Upper lobe of right lung (tissue), 1 donor: Measurements from ENCODE around the gene SPRR1A. TPM values are rescaled to one million over a fixed set of nuclear protein-coding genes. Genes with fewer than 3 reads are reported as not detected.

ENCODE experiments used
- ATAC-seq: fragments of 200-7000 bp; cut with Tn5 transposase; one replicate; pipeline ENCODE4 v1.9.1; 2020; ENCODE audit warnings: mild to moderate bottlenecking, moderate library complexity
- DNase-seq: peaks from one replicate; pipeline ENCODE4 v3.0.0-alpha.2; 2020
- H3K27ac ChIP-seq: fragments of 200-600 bp; one replicate; pipeline ENCODE4 v1.8.0; 2022
- H3K27me3 ChIP-seq: fragments of 200-600 bp; one replicate; pipeline ENCODE4 v1.8.0; 2022; ENCODE audit warnings: mild to moderate bottlenecking
- H3K36me3 ChIP-seq: fragments of 200-600 bp; one replicate; pipeline ENCODE4 v1.8.0; 2022
- H3K4me1 ChIP-seq: fragments of 200-600 bp; one replicate; pipeline ENCODE4 v1.8.0; 2022
- H3K4me3 ChIP-seq: fragments of 200-600 bp; one replicate; pipeline ENCODE4 v1.8.0; 2022; ENCODE audit warnings: mild to moderate bottlenecking
- H3K9me3 ChIP-seq: fragments of 200-600 bp; one replicate; pipeline ENCODE4 v1.8.0; 2022
- CTCF ChIP-seq: fragments of 200-600 bp; IDR thresholded peaks from one replicate; pipeline ENCODE4 v1.8.0; 2022; ENCODE audit warnings: antibody characterized with exemption
- intact Hi-C: fragments of 100-400 bp; cut with DNase I; formaldehyde crosslinking; loops from one replicate; pipeline ENCODE4 v1.11.0; 2022
- total RNA-seq: library from RNA; stranded (reverse); fragmentation: NEBNext Ultra II Directional; extraction: Animal tissue kit (Norgen Biotek cat#: 25700); gene quantifications from one replicate; pipeline ENCODE4 v1.2.1, GENCODE V29; 2021
- donor health status: DM: no; HTN: yes; CAD: no; lungs with severe emphysema.

Gene SPRR1A
- total RNA-seq, 1 donor from 2014 or later: not detected

GRCh38 chr1:152982076-152982475 lies 1.8 kb upstream of the SPRR1A start:
- ATAC-seq (no peak), DNase-seq (no peak)
- H3K27me3 ChIP-seq: peaks cover 8% of the 10 kb centered on the region
- H3K4me3 ChIP-seq: no peak overlapping the region
- no peak overlapping the region for H3K27ac ChIP-seq
- intact Hi-C loops: no loop called here
- TF ChIP-seq CTCF: no peak
- no peaks in the 10 kb centered on the region for H3K4me1 ChIP-seq
- H3K36me3 ChIP-seq: no peaks in the 10 kb centered on the region
- no peaks in the 10 kb centered on the region for H3K9me3 ChIP-seq

GRCh38 chr1:152983234-152983633 lies 647 bp upstream of the SPRR1A start:
- intact Hi-C loops: no loop called here
- TF ChIP-seq CTCF: no peak
- Histone ChIP-seq H3K4me1 (no peaks in the 10 kb centered on the region), H3K36me3 (no peaks in the 10 kb centered on the region), H3K27ac (no peak overlapping the region), H3K27me3 (peaks cover 8% of the 10 kb centered on the region), H3K4me3 (no peak overlapping the region), H3K9me3 (no peaks in the 10 kb centered on the region)
- no peak for DNase-seq
- ATAC-seq: no peak

- H3K9me3 ChIP-seq: no peaks in the 10 kb centered on the region
- intact Hi-C loops: no loop called here
- ATAC-seq: no peak
These were observed 2.7 kb downstream of the SPRR1A start for GRCh38 chr1:152986578-152986977.

GRCh38 chr1:152993186-152993585 lies 9.3 kb downstream of the SPRR1A start:
- TF ChIP-seq CTCF: no peak
- DNase-seq: no peak

More at GRCh38 chr1:152986578-152986977, 2.7 kb downstream of the SPRR1A start:
- TF ChIP-seq CTCF: no peak
- DNase-seq: no peak
- H3K27ac ChIP-seq: no peak overlapping the region
- no peak overlapping the region for H3K4me3 ChIP-seq
- no peaks in the 10 kb centered on the region for H3K4me1 ChIP-seq
- H3K36me3 ChIP-seq: no peaks in the 10 kb centered on the region
- peaks cover 6% of the 10 kb centered on the region for H3K27me3 ChIP-seq

GRCh38 chr1:152995842-152996241 lies 12.0 kb downstream of the SPRR1A start:
- no peaks in the 10 kb centered on the region for H3K9me3 ChIP-seq
- ATAC-seq (no peak), DNase-seq (no peak)
- no peaks in the 10 kb centered on the region for H3K4me1 ChIP-seq
- no peak for TF ChIP-seq CTCF
- intact Hi-C loops: no loop called here
- no peak overlapping the region for H3K27ac ChIP-seq
- H3K27me3 ChIP-seq: no peaks in the 10 kb centered on the region
- no peak overlapping the region for H3K4me3 ChIP-seq
- no peaks in the 10 kb centered on the region for H3K36me3 ChIP-seq

More at GRCh38 chr1:152993186-152993585, 9.3 kb downstream of the SPRR1A start:
- ATAC-seq: no peak
- H3K4me3 ChIP-seq: no peak overlapping the region
- H3K27ac ChIP-seq: no peak overlapping the region
- H3K36me3 ChIP-seq: no peaks in the 10 kb centered on the region
- H3K9me3 ChIP-seq: no peaks in the 10 kb centered on the region
- intact Hi-C loops: no loop called here
- no peaks in the 10 kb centered on the region for H3K4me1 ChIP-seq
- no peaks in the 10 kb centered on the region for H3K27me3 ChIP-seq
